Endothelial cell of umbilical vein (primary cell): ENCODE measurements around the gene MAMDC2. TPM values are rescaled to one million over a fixed set of nuclear protein-coding genes. Genes with fewer than 3 reads are reported as not detected.

Experiments used
- BruUV-seq: library from RNA; stranded (reverse); fragments of 400-500 nt; replicated peaks from 2 replicates; lab custom pipeline; 2021; lab: Mats Ljungman, UMichigan
- CTCF ChIA-PET: fragments of 300-600, 350-600 bp; sonication (Branson Sonifier 250); formaldehyde crosslinking; loops from one replicate; lab custom pipeline; 2021; ENCODE audit warnings: antibody characterized with exemption, inconsistent platforms; lab: Charles Lee
- POLR2A ChIA-PET: fragments of 300-600, 350-600 bp; sonication (Branson Sonifier 250); formaldehyde crosslinking; loops from one replicate; lab custom pipeline; 2021; ENCODE audit warnings: antibody characterized with exemption, inconsistent platforms; lab: Charles Lee
- DNase-seq: peaks from one replicate; pipeline ENCODE4 v3.0.0-alpha.2; 2011; ENCODE audit warnings: low read depth, low spot score
- FAIRE-seq: peaks from 2 replicates; lab custom pipeline; 2011; peaks lifted over from hg19 to GRCh38; lab: Jason Lieb, UNC
- H2AFZ ChIP-seq: 2 replicates; pipeline ENCODE4 v1.6.0; 2012; ENCODE audit warnings: low read depth, low read length, control low read depth, inconsistent platforms
- H3K27ac ChIP-seq: 2 replicates; pipeline ENCODE4 v1.5.1; 2011; ENCODE audit warnings: low read depth, mild to moderate bottlenecking, control low read depth, low read length, moderate library complexity; ENCODE audit not compliant: insufficient read depth
- H3K27me3 ChIP-seq, 2 experiments: 2 replicates each; pipeline versions ENCODE4 v1.6.0 to v1.6.1; 2011; ENCODE audit warnings: low read length in 2 of 2, mixed read lengths in 1 of 2; ENCODE audit not compliant: control insufficient read depth in 2 of 2, insufficient read depth in 2 of 2
- H3K36me3 ChIP-seq, 2 experiments: 2 replicates in 1 of 2; 3 replicates in 1 of 2; pipeline ENCODE4 v1.5.1; 2011; ENCODE audit warnings: low read length in 2 of 2, mild to moderate bottlenecking in 1 of 2, moderate library complexity in 1 of 2; ENCODE audit not compliant: control insufficient read depth in 2 of 2, insufficient read depth in 2 of 2; ENCODE audit errors: extremely low read depth in 1 of 2
- H3K4me1 ChIP-seq: 3 replicates; pipeline ENCODE4 v1.5.1; 2011; ENCODE audit warnings: mild to moderate bottlenecking, low read length; ENCODE audit not compliant: control insufficient read depth, insufficient read depth; ENCODE audit errors: extremely low read depth
- H3K4me2 ChIP-seq: 2 replicates; pipeline ENCODE4 v1.6.1; 2011; ENCODE audit warnings: low read length, control low read depth, mixed read lengths; ENCODE audit not compliant: insufficient read depth
- H3K4me3 ChIP-seq, 3 experiments: fragments of 200-600 bp in 1 of 3; sonication (generic), shearing (Covaris generic) in 1 of 3; replicated peaks in 1 of 3; 2 replicates each; pipeline ENCODE4 v1.5.1; 2011 to 2016; ENCODE audit warnings: control low read depth in 3 of 3, low read length in 3 of 3, mild to moderate bottlenecking in 2 of 3, inconsistent platforms in 1 of 3, low read depth in 1 of 3, moderate library complexity in 1 of 3; ENCODE audit not compliant: insufficient read depth in 1 of 3
- H3K79me2 ChIP-seq: 2 replicates; pipeline ENCODE4 v1.6.0; 2012; ENCODE audit warnings: low read length, inconsistent platforms; ENCODE audit not compliant: control insufficient read depth, insufficient read depth
- H3K9ac ChIP-seq: replicated peaks from 2 replicates; pipeline ENCODE3; 2011; ENCODE audit warnings: low read length, control low read depth; ENCODE audit not compliant: insufficient read depth; ENCODE audit errors: extremely low read depth
- H3K9me1 ChIP-seq: replicated peaks from 3 replicates; pipeline ENCODE4 v1.6.0; 2011; ENCODE audit warnings: mild to moderate bottlenecking, low read length; ENCODE audit not compliant: control insufficient read depth, insufficient read depth; ENCODE audit errors: extremely low read depth
- H3K9me3 ChIP-seq: replicated peaks from 2 replicates; pipeline ENCODE4 v1.5.1; 2012; ENCODE audit warnings: low read length, inconsistent platforms; ENCODE audit not compliant: control insufficient read depth, insufficient read depth
- H4K20me1 ChIP-seq: replicated peaks from 2 replicates; pipeline ENCODE3; 2011; ENCODE audit warnings: mild to moderate bottlenecking, low read length; ENCODE audit not compliant: control insufficient read depth, insufficient read depth; ENCODE audit errors: extremely low read depth
- CTCF ChIP-seq, 2 donors: IDR thresholded peaks; 1 replicate in 1 of 2; 2 replicates in 1 of 2; pipeline ENCODE4 v1.5.1; 2011; ENCODE audit warnings: low read length in 2 of 2, mild to moderate bottlenecking in 2 of 2, moderate library complexity in 2 of 2, control low read depth in 1 of 2, inconsistent platforms in 1 of 2, low read depth in 1 of 2; ENCODE audit not compliant: insufficient read depth in 1 of 2; ENCODE audit errors: extremely low read depth in 1 of 2
- EZH2 ChIP-seq: IDR thresholded peaks from 2 replicates; pipeline ENCODE4 v1.6.1; 2012; ENCODE audit warnings: borderline replicate concordance, low read depth, mild to moderate bottlenecking, moderate library complexity, low read length, inconsistent platforms; ENCODE audit not compliant: severe bottlenecking
- FOS ChIP-seq: IDR thresholded peaks from 2 replicates; pipeline ENCODE4 v1.6.1; 2011; ENCODE audit warnings: mild to moderate bottlenecking, low read length, moderate library complexity, borderline replicate concordance; ENCODE audit not compliant: insufficient read depth
- GATA2 ChIP-seq: IDR thresholded peaks from 2 replicates; pipeline ENCODE4 v1.7.0; 2011; ENCODE audit warnings: low read depth, mild to moderate bottlenecking, moderate library complexity, mixed read lengths, low read length; ENCODE audit not compliant: insufficient read length, insufficient read depth
- JUN ChIP-seq: IDR thresholded peaks from 2 replicates; pipeline ENCODE4 v1.6.1; 2011; ENCODE audit warnings: borderline replicate concordance, low read depth; ENCODE audit not compliant: insufficient read length, insufficient read depth
- MYC ChIP-seq: IDR thresholded peaks from one replicate; pipeline ENCODE4 v1.6.1; 2011; ENCODE audit warnings: mild to moderate bottlenecking, low read depth, low read length
- POLR2A ChIP-seq: IDR thresholded peaks from 2 replicates; pipeline ENCODE4 v1.6.1; 2012; ENCODE audit warnings: low read depth, mild to moderate bottlenecking, control low read depth, low read length
- POLR2AphosphoS5 ChIP-seq: IDR thresholded peaks from 2 replicates; pipeline ENCODE4 v1.6.1; 2012; ENCODE audit warnings: low read depth, mild to moderate bottlenecking, control low read depth, low read length, moderate library complexity; ENCODE audit not compliant: insufficient read depth
- dilution Hi-C: fragments of 300-500 bp; cut with MboI; formaldehyde crosslinking; loops from one replicate; pipeline ENCODE4 v1.15.0; 2019; ENCODE audit warnings: low sequenced_read_pairs; ENCODE audit not compliant: extremely low pct_ligation_motif_present
- intact Hi-C: fragments of 100-400 bp; cut with micrococcal nuclease; formaldehyde crosslinking; loops from one replicate; pipeline ENCODE4 v1.10.0; 2022
- polyA plus RNA-seq, 4 experiments: library from polyadenylated mRNA; depleted of rRNA in 3 of 4; stranded (reverse) in 3 of 4; unstranded in 1 of 4; fragments of >200 nt; gene quantifications; 2 replicates each; pipeline versions ENCODE4 v1.2.1 to v1.2.3, GENCODE V29; 2011 to 2012; ENCODE audit warnings: missing spikeins in 1 of 4
- small RNA-seq: library from RNA; depleted of rRNA; stranded (forward); fragments of <200 nt; gene quantifications from one replicate; pipeline ENCODE3, GENCODE V24; 2012; ENCODE audit warnings: low replicate concordance, low read depth; ENCODE audit not compliant: insufficient read depth, insufficient read length
- total RNA-seq: library from RNA; stranded (reverse); gene quantifications from 2 replicates; pipeline ENCODE4 v1.2.3, GENCODE V29; 2021
- TF ChIP-seq, protein P1 (sequence below): IDR thresholded peaks from 2 replicates; pipeline ENCODE4 v1.6.1; 2011; ENCODE audit not compliant: insufficient read depth, insufficient read length

The MAMDC2 gene
- total and polyA plus RNA-seq, 2 donors (not counting 3 experiments of a cell fraction or from before 2014, with no cell fraction given), result 0.60 to 1.1 TPM

- peaks cover 5 to 24% of the 10 kb centered on the region in 2 experiments for H3K36me3 ChIP-seq
- no peaks in the 10 kb centered on the region for H3K9me1 ChIP-seq
- dilution Hi-C loops, result no loop called here
- no peak overlapping the region for H2AFZ ChIP-seq
- peaks cover 2% of the 10 kb centered on the region for H4K20me1 ChIP-seq
- H3K27me3 ChIP-seq, result no peaks in the 10 kb centered on the region
- H3K79me2 ChIP-seq, result peaks cover 67% of the 10 kb centered on the region
- H3K9ac ChIP-seq, result no peak overlapping the region
- ChIA-PET CTCF (interaction anchor here (1.0 to 1.5 kb wide), 3 partner anchors 8 to 339 kb away, joined by 4 to 6 read pairs (median 4); no protein-coding TSS in a partner anchor), POLR2A (no interaction called here)
- no TSS peak for BruUV-seq
- H3K9me3 ChIP-seq, result no peaks in the 10 kb centered on the region
- intact Hi-C loops, result no loop called here
- no peak overlapping the region for H3K27ac ChIP-seq
- FAIRE-seq (no peak), DNase-seq (no peak)
- TF ChIP-seq MYC, result no peak
- no peak for TF ChIP-seq JUN
- TF ChIP-seq EZH2, result no peak
- TF ChIP-seq GATA2, result no peak
- no peak for TF ChIP-seq FOS
- TF ChIP-seq POLR2AphosphoS5, result no peak
- TF ChIP-seq POLR2A, result no peak
- TF ChIP-seq CTCF (IDR thresholded peaks at IDR 0.05; ENCODE audit: extremely low read depth in 1 of 2, insufficient read depth in 1 of 2, low read depth in 1 of 2, low read length in 2 of 2), result no peak
- TF ChIP-seq, protein P1, sequence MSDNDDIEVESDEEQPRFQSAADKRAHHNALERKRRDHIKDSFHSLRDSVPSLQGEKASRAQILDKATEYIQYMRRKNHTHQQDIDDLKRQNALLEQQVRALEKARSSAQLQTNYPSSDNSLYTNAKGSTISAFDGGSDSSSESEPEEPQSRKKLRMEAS, result no peak
- no peak overlapping the region for H3K4me2 ChIP-seq
- no peak overlapping the region for H3K4me3 ChIP-seq
- peaks cover 10% of the 10 kb centered on the region for H3K4me1 ChIP-seq
Observed at GRCh38 chr9:70263421-70263820, 219.8 kb downstream of the MAMDC2 start.

Small RNA genes within 50 kb of the gene (small RNA-seq; reads per million reads assigned to genes)
- gene RNU2-5P, result 1.3 reads per million

Other genes with a start within 250 kb of the MAMDC2 start
- not detected in 2 replicates for gene CFAP95, start 223.0 kb upstream of the MAMDC2 start, total RNA-seq
- not detected in 2 replicates for gene CFAP95, start 223.0 kb upstream of the MAMDC2 start, polyA plus RNA-seq
- 24.3 and 32.8 TPM in 2 replicates for gene SMC5, start 215.1 kb downstream of the MAMDC2 start, total RNA-seq
- 5.3 and 17.1 TPM in 2 replicates for gene SMC5, start 215.1 kb downstream of the MAMDC2 start, polyA plus RNA-seq